ENCODE data around the gene AMN. TPM values are rescaled to one million over a fixed set of nuclear protein-coding genes. Genes with fewer than 3 reads are reported as not detected.

Gene AMN
- total RNA-seq, 1 experiment from 2014 or later: 21.8 TPM

- ChIA-PET CTCF (interaction anchor here (0.6 kb wide), 2 partner anchors 241 to 682 kb away, joined by 3 to 9 read pairs; no protein-coding TSS in a partner anchor), POLR2A (ENCODE audit: unreplicated experiment) (interaction anchor here (0.6 kb wide), 2 partner anchors 64 to 843 kb away, joined by 3 to 8 read pairs; no protein-coding TSS in a partner anchor)
- Histone ChIP-seq H3K27ac (no peak overlapping the region), H3K27me3 (ENCODE audit: insufficient read depth, low read depth) (no peaks in the 10 kb centered on the region), H2AFZ (no peak overlapping the region), H3K9me2 (ENCODE audit: insufficient read depth) (no peaks in the 10 kb centered on the region), H4K20me1 (ENCODE audit: insufficient read depth) (peaks cover 7% of the 10 kb centered on the region), H3K4me2 (no peak overlapping the region), H3K9me3 (ENCODE audit: insufficient read depth, low read depth) (no peaks in the 10 kb centered on the region), H3K4me3 (no peak overlapping the region), H3K79me2 (ENCODE audit: low read depth) (no peaks in the 10 kb centered on the region), H3F3A (ENCODE audit: insufficient read depth, low read depth) (peaks cover 51% of the 10 kb centered on the region), H3K36me3 (ENCODE audit: low read depth) (0 out of 2 replicates have a peak, but pooled peaks cover 8% of the 10 kb centered on the region), H3K4me1 (replicated peaks; ENCODE audit: insufficient read depth) (no peaks in the 10 kb centered on the region)
- TF ChIP-seq EZH2 (IDR thresholded peaks at IDR 0.05; ENCODE audit: low read depth) (no peak), CTCF (conservative IDR thresholded peaks at IDR 0.05) (no peak)
- no peak for DNase-seq
- intact Hi-C loops (cut with micrococcal nuclease; ENCODE audit: unreplicated experiment): no loop called here
- BruUV-seq (replicated peaks): no TSS peak
Measured at GRCh38 chr14:102935756-102936155, 13.3 kb downstream of the AMN start.

GRCh38 chr14:102937331-102938175, 15.1 kb downstream of the AMN start:
- H3K4me1 ChIP-seq (replicated peaks; ENCODE audit: insufficient read depth): no peaks in the 10 kb centered on the region
- intact Hi-C loops (cut with micrococcal nuclease; ENCODE audit: unreplicated experiment): no loop called here
- no peaks in the 10 kb centered on the region for H3K79me2 ChIP-seq (ENCODE audit: low read depth)
- H4K20me1 ChIP-seq (ENCODE audit: insufficient read depth): peaks cover 18% of the 10 kb centered on the region
- H3K4me2 ChIP-seq: no peak overlapping the region
- H3K9me2 ChIP-seq (ENCODE audit: insufficient read depth): no peaks in the 10 kb centered on the region
- no peak overlapping the region for H2AFZ ChIP-seq
- CTCF ChIA-PET: no interaction called here
- peaks cover 12% of the 10 kb centered on the region for H3K36me3 ChIP-seq (ENCODE audit: low read depth)
- H3K27ac ChIP-seq: no peak overlapping the region
- POLR2A ChIA-PET (ENCODE audit: unreplicated experiment): no interaction called here
- H3K9me3 ChIP-seq (ENCODE audit: insufficient read depth, low read depth): no peaks in the 10 kb centered on the region
- no peak overlapping the region for H3K4me3 ChIP-seq
- H3F3A ChIP-seq (ENCODE audit: insufficient read depth, low read depth): peaks cover 38% of the 10 kb centered on the region
- TF ChIP-seq CTCF (conservative IDR thresholded peaks at IDR 0.05): no peak
- TF ChIP-seq EZH2 (IDR thresholded peaks at IDR 0.05; ENCODE audit: low read depth): no peak
- BruUV-seq (replicated peaks): no TSS peak
- DNase-seq: no peak
- H3K27me3 ChIP-seq (ENCODE audit: insufficient read depth, low read depth): no peaks in the 10 kb centered on the region

- POLR2A ChIA-PET (ENCODE audit: unreplicated experiment): no interaction called here
Measured at GRCh38 chr14:102938191-102938590, 15.7 kb downstream of the AMN start.

More at GRCh38 chr14:102938191-102938590, 15.7 kb downstream of the AMN start:
- Histone ChIP-seq H3K79me2 (ENCODE audit: low read depth) (no peaks in the 10 kb centered on the region), H3F3A (ENCODE audit: insufficient read depth, low read depth) (peaks cover 35% of the 10 kb centered on the region), H3K4me1 (replicated peaks; ENCODE audit: insufficient read depth) (no peaks in the 10 kb centered on the region), H4K20me1 (ENCODE audit: insufficient read depth) (peaks cover 18% of the 10 kb centered on the region), H2AFZ (no peak overlapping the region), H3K4me2 (no peak overlapping the region), H3K27me3 (ENCODE audit: insufficient read depth, low read depth) (no peaks in the 10 kb centered on the region), H3K27ac (no peak overlapping the region), H3K4me3 (no peak overlapping the region), H3K36me3 (ENCODE audit: low read depth) (peaks cover 17% of the 10 kb centered on the region), H3K9me2 (ENCODE audit: insufficient read depth) (no peaks in the 10 kb centered on the region), H3K9me3 (ENCODE audit: insufficient read depth, low read depth) (no peaks in the 10 kb centered on the region)
- CTCF ChIA-PET: no interaction called here
- BruUV-seq (replicated peaks): no TSS peak
- DNase-seq: no peak
- no peak for TF ChIP-seq EZH2 (IDR thresholded peaks at IDR 0.05; ENCODE audit: low read depth)
- TF ChIP-seq CTCF (conservative IDR thresholded peaks at IDR 0.05): no peak
- intact Hi-C loops (cut with micrococcal nuclease; ENCODE audit: unreplicated experiment): no loop called here
